Right lung (tissue), 5 donors: ENCODE results near the gene TRMT44. TPM values are rescaled to one million over a fixed set of nuclear protein-coding genes. Genes with fewer than 3 reads are reported as not detected.
"Not testable (repeated sequence)": the region's sequence is repeated elsewhere in the genome, so short reads cannot be mapped to it uniquely, and the experiment has no call there.

ENCODE experiments used
- DNase-seq, 2 donors: peaks; one replicate each; pipeline ENCODE4 v3.0.0-alpha.2; 2013
- polyA plus RNA-seq, 5 donors: library from polyadenylated mRNA; unstranded; fragments of 120-200 nt; gene quantifications; one replicate each; pipeline versions ENCODE4 v1.2.1 to v1.2.3, GENCODE V29; 2013; ENCODE audit warnings: inconsistent platforms in 1 of 5, low replicate concordance in 1 of 5; ENCODE audit not compliant: insufficient read length in 5 of 5, insufficient read depth in 1 of 5

Gene TRMT44
- polyA plus RNA-seq, 5 donors, result 17.0 to 19.1 (median 18.3) TPM

- no peak for DNase-seq
These were observed 26.4 kb downstream of the TRMT44 start for GRCh38 chr4:8467016-8467415.

- DNase-seq, result peak; percentile 27 to 39
These were observed 28.4 kb downstream of the TRMT44 start for GRCh38 chr4:8468746-8469535.

- no peak for DNase-seq
These were observed 29.0 kb downstream of the TRMT44 start for GRCh38 chr4:8469550-8469949.

- DNase-seq, result no peak
These were observed 30.0 kb downstream of the TRMT44 start for GRCh38 chr4:8470451-8471024.

- DNase-seq, result no peak
These were observed 30.8 kb downstream of the TRMT44 start for GRCh38 chr4:8471211-8471875.

GRCh38 chr4:8472158-8472688, 31.6 kb downstream of the TRMT44 start:
- DNase-seq, result no peak

GRCh38 chr4:8472689-8473197, 32.2 kb downstream of the TRMT44 start:
- DNase-seq, result peak; percentile 16 to 35

GRCh38 chr4:8473198-8473919, 32.8 kb downstream of the TRMT44 start:
- no peak for DNase-seq

GRCh38 chr4:8473920-8474590, 33.5 kb downstream of the TRMT44 start:
- no peak for DNase-seq

- DNase-seq, result no peak
These were observed 34.3 kb downstream of the TRMT44 start for GRCh38 chr4:8474856-8475255.

- no peak for DNase-seq
These were observed 35.4 kb downstream of the TRMT44 start for GRCh38 chr4:8475751-8476575.

GRCh38 chr4:8477095-8477635, 36.6 kb downstream of the TRMT44 start:
- DNase-seq, result no peak

GRCh38 chr4:8477676-8478075, 37.1 kb downstream of the TRMT44 start:
- DNase-seq, result no peak

GRCh38 chr4:8478371-8478770, 37.8 kb downstream of the TRMT44 start:
- no peak for DNase-seq

GRCh38 chr4:8478801-8479744, 38.5 kb downstream of the TRMT44 start:
- no peak for DNase-seq

GRCh38 chr4:8480221-8480620, 39.6 kb downstream of the TRMT44 start:
- DNase-seq, result no peak

- DNase-seq, result not testable (repeated sequence)
These were observed 46.1 kb downstream of the TRMT44 start for GRCh38 chr4:8486643-8487042.

- DNase-seq, result no peak
These were observed 48.3 kb downstream of the TRMT44 start for GRCh38 chr4:8488791-8489369.
